K562 (cell line): ENCODE measurements around the gene NEB. TPM values are rescaled to one million over a fixed set of nuclear protein-coding genes. Genes with fewer than 3 reads are reported as not detected.

Experiments used
- ARHGAP35 ChIP-seq: fragments of 450-650 bp; IDR thresholded peaks from 2 replicates; pipeline ENCODE4 v1.6.1; 2018; ENCODE audit not compliant: partially characterized antibody
- BCL6 ChIP-seq: fragments of 250-450 bp; sonication (Bioruptor Pico); IDR thresholded peaks from 2 replicates; pipeline ENCODE4 v1.4.0; 2020
- CBFA2T3 ChIP-seq: fragments of 450-650 bp; IDR thresholded peaks from 2 replicates; pipeline ENCODE4 v1.6.1; 2017
- ERF ChIP-seq: fragments of 450-650 bp; formaldehyde crosslinking; IDR thresholded peaks from 2 replicates; pipeline ENCODE4 v1.4.0; 2020; ENCODE audit warnings: mild to moderate bottlenecking, mixed read lengths
- KAT2B ChIP-seq: IDR thresholded peaks from one replicate; pipeline ENCODE4 v1.6.1; 2012; ENCODE audit warnings: low read depth, mild to moderate bottlenecking, control low read depth, inconsistent platforms, low read length, moderate library complexity
- KLF10 ChIP-seq: fragments of 250-450 bp; sonication (Bioruptor Pico); IDR thresholded peaks from 2 replicates; pipeline ENCODE4 v1.6.1; 2021; ENCODE audit warnings: matching md5 sums
- NCOA1 ChIP-seq: fragments of 450-650 bp; IDR thresholded peaks from 2 replicates; pipeline ENCODE4 v1.6.1; 2016; ENCODE audit warnings: low read depth
- PTRF ChIP-seq: fragments of 450-650 bp; IDR thresholded peaks from 2 replicates; pipeline ENCODE4 v1.6.1; 2016; ENCODE audit warnings: mild to moderate bottlenecking, missing genetic modification characterization, missing compliant biosample characterization
- SP2 ChIP-seq: IDR thresholded peaks from 2 replicates; pipeline ENCODE4 v1.6.1; 2011; ENCODE audit warnings: mild to moderate bottlenecking, low read depth, low read length, moderate library complexity; ENCODE audit not compliant: poor library complexity, severe bottlenecking; ENCODE audit errors: extremely low read depth
- TBP ChIP-seq: optimal IDR thresholded peaks from 2 replicates; pipeline ENCODE3; 2011; ENCODE audit warnings: low read depth, low read length, improper control_type of control experiment
- TCF7 ChIP-seq: sonication (generic); IDR thresholded peaks from 2 replicates; pipeline ENCODE4 v1.6.1; 2016; ENCODE audit warnings: antibody characterized with exemption, borderline replicate concordance
- TCF7L2 ChIP-seq: fragments of 150-350 bp; IDR thresholded peaks from 2 replicates; pipeline ENCODE4 v1.6.1; 2016; ENCODE audit warnings: low read depth, mild to moderate bottlenecking, low read length, moderate library complexity
- ZNF121 ChIP-seq: sonication (generic); formaldehyde crosslinking; conservative IDR thresholded peaks from 2 replicates; pipeline ENCODE4 v1.8.0; 2022; ENCODE audit warnings: missing genetic modification reagents
- ZNF324 ChIP-seq: fragments of 250-450 bp; sonication (Bioruptor Pico); IDR thresholded peaks from 2 replicates; pipeline ENCODE4 v1.4.0; 2020; ENCODE audit warnings: mild to moderate bottlenecking
- ZNF445 ChIP-seq: fragments of 250-450 bp; sonication (Bioruptor Pico); IDR thresholded peaks from 2 replicates; pipeline ENCODE4 v1.4.0; 2020; ENCODE audit warnings: low read depth, mild to moderate bottlenecking, moderate library complexity
- polyA plus RNA-seq, 8 experiments: library from polyadenylated mRNA; depleted of rRNA in 4 of 8; stranded (reverse) in 5 of 8; unstranded in 3 of 8; fragments of >200 nt; fragmentation: Nextera tagmentation in 2 of 8; fragmentation: Illumina TruSeq in 1 of 8; extraction: Ambion mirVana in 2 of 8; extraction: Trizol in 1 of 8; gene quantifications; 2 replicates each; pipeline versions ENCODE4 v1.2.1 to v1.2.3, GENCODE V29; 2011 to 2014; ENCODE audit warnings: inconsistent platforms in 1 of 8, missing spikeins in 1 of 8
- total RNA-seq, 7 experiments: library from RNA; depleted of rRNA in 6 of 7; stranded (reverse); fragments of >200 nt in 6 of 7; fragmentation: Illumina TruSeq in 2 of 7; extraction: Trizol in 2 of 7; gene quantifications; 2 replicates each; pipeline versions ENCODE4 v1.2.1 to v1.2.3, GENCODE V29; 2011 to 2021; ENCODE audit warnings: low replicate concordance in 1 of 7
- TF ChIP-seq, protein P1 (sequence below): fragments of 450-650 bp; IDR thresholded peaks from 2 replicates; pipeline ENCODE4 v1.6.1; 2016; ENCODE audit warnings: low read depth
- TF ChIP-seq, protein P2 (sequence below): fragments of 250-450 bp; sonication (Bioruptor Pico); IDR thresholded peaks from 2 replicates; pipeline ENCODE4 v1.4.0; 2020; ENCODE audit warnings: mild to moderate bottlenecking, moderate library complexity
- TF ChIP-seq, protein P3 (sequence below): fragments of 450-650 bp; IDR thresholded peaks from 2 replicates; pipeline ENCODE4 v1.6.1; 2016
- TF ChIP-seq, protein P4 (sequence below): sonication (generic); formaldehyde crosslinking; IDR thresholded peaks from 2 replicates; pipeline ENCODE4 v1.8.0; 2022; ENCODE audit warnings: missing genetic modification reagents, mild to moderate bottlenecking, moderate library complexity, borderline replicate concordance

The NEB gene
- total and polyA plus RNA-seq, 9 of the 15 experiments (the other 6 are each of a cell fraction or from before 2014, with no cell fraction given): 1.7 to 3.8 (median 2.9) TPM

DNA sequence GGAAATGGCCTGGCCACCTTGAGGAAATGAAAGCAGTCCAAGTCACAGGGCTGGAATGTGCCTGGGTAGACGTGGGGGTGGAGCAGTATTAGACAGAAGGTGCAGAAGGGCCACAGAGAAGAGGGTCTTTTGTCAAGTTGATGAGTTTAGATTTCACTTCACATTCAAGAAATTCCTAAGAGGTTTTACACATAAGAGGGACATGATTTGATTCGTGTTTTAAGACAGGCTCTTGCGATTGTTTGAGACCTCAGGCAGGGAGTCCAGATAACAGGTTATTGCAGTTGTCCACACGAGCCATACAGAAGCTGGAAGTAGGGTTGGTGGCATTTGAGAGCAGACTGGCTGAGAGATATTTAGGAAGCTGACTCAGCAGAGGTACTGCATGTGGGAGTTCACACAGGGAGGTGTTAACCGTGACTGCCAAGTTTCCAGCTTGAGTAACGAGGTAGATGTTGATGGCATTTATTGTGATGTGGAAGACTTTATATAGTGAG is 64.6 kb downstream of the NEB start (continued):
- TF ChIP-seq TCF7 (no peak), TCF7L2 (no peak), BCL6 (CRISPR knock-in tag) (no peak), NCOA1 (no peak), CBFA2T3 (peak; percentile 83), KAT2B (no peak), ZNF445 (CRISPR knock-in tag) (no peak), ZNF324 (CRISPR knock-in tag) (no peak), SP2 (no peak), PTRF (no peak), ZNF121 (CRISPR knock-in tag) (no peak), KLF10 (CRISPR knock-in tag) (no peak), ARHGAP35 (no peak), TBP (no peak), ERF (CRISPR knock-in tag) (no peak)
- TF ChIP-seq, protein P1, sequence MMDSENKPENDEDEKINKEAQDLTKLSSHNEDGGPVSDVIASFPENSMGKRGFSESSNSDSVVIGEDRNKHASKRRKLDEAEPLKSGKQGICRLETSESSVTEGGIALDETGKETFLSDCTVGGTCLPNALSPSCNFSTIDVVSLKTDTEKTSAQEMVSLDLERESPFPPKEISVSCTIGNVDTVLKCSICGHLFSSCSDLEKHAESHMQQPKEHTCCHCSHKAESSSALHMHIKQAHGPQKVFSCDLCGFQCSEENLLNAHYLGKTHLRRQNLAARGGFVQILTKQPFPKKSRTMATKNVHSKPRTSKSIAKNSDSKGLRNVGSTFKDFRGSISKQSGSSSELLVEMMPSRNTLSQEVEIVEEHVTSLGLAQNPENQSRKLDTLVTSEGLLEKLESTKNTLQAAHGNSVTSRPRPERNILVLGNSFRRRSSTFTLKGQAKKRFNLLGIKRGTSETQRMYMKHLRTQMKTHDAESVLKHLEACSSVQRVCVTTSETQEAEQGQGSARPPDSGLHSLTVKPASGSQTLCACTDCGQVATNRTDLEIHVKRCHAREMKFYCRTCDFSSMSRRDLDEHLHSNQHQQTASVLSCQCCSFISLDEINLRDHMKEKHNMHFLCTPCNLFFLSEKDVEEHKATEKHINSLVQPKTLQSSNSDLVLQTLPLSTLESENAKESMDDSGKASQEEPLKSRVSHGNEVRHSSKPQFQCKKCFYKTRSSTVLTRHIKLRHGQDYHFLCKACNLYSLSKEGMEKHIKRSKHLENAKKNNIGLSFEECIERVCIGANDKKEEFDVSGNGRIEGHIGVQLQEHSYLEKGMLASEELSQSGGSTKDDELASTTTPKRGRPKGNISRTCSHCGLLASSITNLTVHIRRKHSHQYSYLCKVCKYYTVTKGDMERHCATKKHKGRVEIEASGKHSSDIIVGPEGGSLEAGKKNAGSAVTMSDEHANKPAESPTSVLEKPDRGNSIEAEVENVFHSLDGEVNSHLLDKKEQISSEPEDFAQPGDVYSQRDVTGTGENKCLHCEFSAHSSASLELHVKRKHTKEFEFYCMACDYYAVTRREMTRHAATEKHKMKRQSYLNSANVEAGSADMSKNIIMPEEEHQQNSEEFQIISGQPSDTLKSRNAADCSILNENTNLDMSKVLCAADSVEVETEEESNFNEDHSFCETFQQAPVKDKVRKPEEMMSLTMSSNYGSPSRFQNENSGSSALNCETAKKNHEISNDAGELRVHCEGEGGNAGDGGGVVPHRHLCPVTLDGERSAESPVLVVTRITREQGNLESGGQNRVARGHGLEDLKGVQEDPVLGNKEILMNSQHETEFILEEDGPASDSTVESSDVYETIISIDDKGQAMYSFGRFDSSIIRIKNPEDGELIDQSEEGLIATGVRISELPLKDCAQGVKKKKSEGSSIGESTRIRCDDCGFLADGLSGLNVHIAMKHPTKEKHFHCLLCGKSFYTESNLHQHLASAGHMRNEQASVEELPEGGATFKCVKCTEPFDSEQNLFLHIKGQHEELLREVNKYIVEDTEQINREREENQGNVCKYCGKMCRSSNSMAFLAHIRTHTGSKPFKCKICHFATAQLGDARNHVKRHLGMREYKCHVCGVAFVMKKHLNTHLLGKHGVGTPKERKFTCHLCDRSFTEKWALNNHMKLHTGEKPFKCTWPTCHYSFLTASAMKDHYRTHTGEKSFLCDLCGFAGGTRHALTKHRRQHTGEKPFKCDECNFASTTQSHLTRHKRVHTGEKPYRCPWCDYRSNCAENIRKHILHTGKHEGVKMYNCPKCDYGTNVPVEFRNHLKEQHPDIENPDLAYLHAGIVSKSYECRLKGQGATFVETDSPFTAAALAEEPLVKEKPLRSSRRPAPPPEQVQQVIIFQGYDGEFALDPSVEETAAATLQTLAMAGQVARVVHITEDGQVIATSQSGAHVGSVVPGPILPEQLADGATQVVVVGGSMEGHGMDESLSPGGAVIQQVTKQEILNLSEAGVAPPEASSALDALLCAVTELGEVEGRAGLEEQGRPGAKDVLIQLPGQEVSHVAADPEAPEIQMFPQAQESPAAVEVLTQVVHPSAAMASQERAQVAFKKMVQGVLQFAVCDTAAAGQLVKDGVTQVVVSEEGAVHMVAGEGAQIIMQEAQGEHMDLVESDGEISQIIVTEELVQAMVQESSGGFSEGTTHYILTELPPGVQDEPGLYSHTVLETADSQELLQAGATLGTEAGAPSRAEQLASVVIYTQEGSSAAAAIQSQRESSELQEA: no peak
- TF ChIP-seq, protein P2, sequence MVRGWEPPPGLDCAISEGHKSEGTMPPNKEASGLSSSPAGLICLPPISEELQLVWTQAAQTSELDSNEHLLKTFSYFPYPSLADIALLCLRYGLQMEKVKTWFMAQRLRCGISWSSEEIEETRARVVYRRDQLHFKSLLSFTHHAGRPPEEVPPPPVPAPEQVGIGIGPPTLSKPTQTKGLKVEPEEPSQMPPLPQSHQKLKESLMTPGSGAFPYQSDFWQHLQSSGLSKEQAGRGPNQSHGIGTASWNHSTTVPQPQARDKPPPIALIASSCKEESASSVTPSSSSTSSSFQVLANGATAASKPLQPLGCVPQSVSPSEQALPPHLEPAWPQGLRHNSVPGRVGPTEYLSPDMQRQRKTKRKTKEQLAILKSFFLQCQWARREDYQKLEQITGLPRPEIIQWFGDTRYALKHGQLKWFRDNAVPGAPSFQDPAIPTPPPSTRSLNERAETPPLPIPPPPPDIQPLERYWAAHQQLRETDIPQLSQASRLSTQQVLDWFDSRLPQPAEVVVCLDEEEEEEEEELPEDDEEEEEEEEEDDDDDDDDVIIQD: no peak
- TF ChIP-seq, protein P3, sequence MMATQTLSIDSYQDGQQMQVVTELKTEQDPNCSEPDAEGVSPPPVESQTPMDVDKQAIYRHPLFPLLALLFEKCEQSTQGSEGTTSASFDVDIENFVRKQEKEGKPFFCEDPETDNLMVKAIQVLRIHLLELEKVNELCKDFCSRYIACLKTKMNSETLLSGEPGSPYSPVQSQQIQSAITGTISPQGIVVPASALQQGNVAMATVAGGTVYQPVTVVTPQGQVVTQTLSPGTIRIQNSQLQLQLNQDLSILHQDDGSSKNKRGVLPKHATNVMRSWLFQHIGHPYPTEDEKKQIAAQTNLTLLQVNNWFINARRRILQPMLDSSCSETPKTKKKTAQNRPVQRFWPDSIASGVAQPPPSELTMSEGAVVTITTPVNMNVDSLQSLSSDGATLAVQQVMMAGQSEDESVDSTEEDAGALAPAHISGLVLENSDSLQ: peak; percentile 37; the same call in 1 of the 2 replicates
- TF ChIP-seq, protein P4, sequence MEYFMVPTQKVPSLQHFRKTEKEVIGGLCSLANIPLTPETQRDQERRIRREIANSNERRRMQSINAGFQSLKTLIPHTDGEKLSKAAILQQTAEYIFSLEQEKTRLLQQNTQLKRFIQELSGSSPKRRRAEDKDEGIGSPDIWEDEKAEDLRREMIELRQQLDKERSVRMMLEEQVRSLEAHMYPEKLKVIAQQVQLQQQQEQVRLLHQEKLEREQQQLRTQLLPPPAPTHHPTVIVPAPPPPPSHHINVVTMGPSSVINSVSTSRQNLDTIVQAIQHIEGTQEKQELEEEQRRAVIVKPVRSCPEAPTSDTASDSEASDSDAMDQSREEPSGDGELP (CRISPR knock-in tag): no peak
